Lung (tissue), 12 donors: Measurements from ENCODE around the gene P3H2. TPM values are rescaled to one million over a fixed set of nuclear protein-coding genes. Genes with fewer than 3 reads are reported as not detected.

Source experiments
- ATAC-seq: fragments of 200-7000 bp; cut with Tn5 transposase; one replicate; pipeline ENCODE4 v1.9.1; 2020; ENCODE audit warnings: moderate number of reproducible peaks; ENCODE audit not compliant: insufficient read depth, low FRiP score
- DNase-seq, 3 donors: peaks; one replicate each; pipeline ENCODE4 v3.0.0-alpha.2; 2013 to 2017
- H3K27ac ChIP-seq, 2 donors: one replicate each; pipeline ENCODE4 v1.5.1; 2013; ENCODE audit warnings: mild to moderate bottlenecking in 2 of 2, moderate library complexity in 2 of 2, control low read depth in 1 of 2, inconsistent platforms in 1 of 2, low read depth in 1 of 2, low read length in 1 of 2
- H3K27me3 ChIP-seq, 3 donors: one replicate each; pipeline ENCODE4 v1.5.1; 2013; ENCODE audit warnings: low read length in 2 of 3; ENCODE audit not compliant: control insufficient read depth in 3 of 3, insufficient read depth in 3 of 3
- H3K36me3 ChIP-seq, 4 donors: one replicate each; pipeline ENCODE4 v1.5.1; 2013; ENCODE audit warnings: low read length in 4 of 4, mild to moderate bottlenecking in 1 of 4, moderate library complexity in 1 of 4; ENCODE audit not compliant: control insufficient read depth in 4 of 4, insufficient read depth in 4 of 4
- H3K4me1 ChIP-seq, 5 donors: one replicate each; pipeline ENCODE4 v1.5.1; 2013; ENCODE audit warnings: low read length in 5 of 5, mild to moderate bottlenecking in 2 of 5, moderate library complexity in 1 of 5; ENCODE audit not compliant: control insufficient read depth in 5 of 5, insufficient read depth in 5 of 5
- H3K4me3 ChIP-seq: one replicate; pipeline ENCODE4 v1.5.1; 2013; ENCODE audit warnings: mild to moderate bottlenecking, control low read depth, moderate library complexity
- H3K9ac ChIP-seq, 2 donors: one replicate each; pipeline ENCODE4 v1.5.1; 2013; ENCODE audit warnings: low read length in 2 of 2, control low read depth in 1 of 2; ENCODE audit not compliant: insufficient read depth in 1 of 2
- H3K9me3 ChIP-seq, 4 donors: one replicate each; pipeline ENCODE4 v1.5.1; 2013; ENCODE audit warnings: low read length in 3 of 4, mild to moderate bottlenecking in 1 of 4, moderate library complexity in 1 of 4; ENCODE audit not compliant: control insufficient read depth in 4 of 4, insufficient read depth in 3 of 4
- WGBS, 2 donors: extraction: QIAGEN DNeasy Blood & Tissue Kit; methylation state at CpG; one replicate each; pipeline ENCODE4 v1.1.7; 2013; 5-methylcytosine and 5-hydroxymethylcytosine counted together
- polyA plus RNA-seq, 2 donors: library from polyadenylated mRNA; stranded (reverse); fragments of 200-250 nt; gene quantifications; one replicate each; pipeline ENCODE4 v1.2.1, GENCODE V29; 2013
- total RNA-seq, 2 donors: library from RNA; depleted of rRNA in 1 of 2; stranded (reverse); fragments of >200 nt in 1 of 2; gene quantifications; one replicate each; pipeline ENCODE4 v1.2.1, GENCODE V29; 2014 to 2021
- TF ChIP-seq, protein P1 (sequence below): IDR thresholded peaks from 2 replicates; pipeline ENCODE4 v1.5.1; 2012; ENCODE audit warnings: mild to moderate bottlenecking; ENCODE audit errors: control extremely low read depth, extremely low read depth
- donor health status: control.
- donor health status: control.
- donor health status: Bipolar disorder and iron deficiency.
- donor health status: healthy.
- donor health status: DM: yes; HTN: yes; CAD: no.

Gene P3H2
- total and polyA plus RNA-seq, 4 donors = 18.6 to 59.9 (median 40.6) TPM

DNA sequence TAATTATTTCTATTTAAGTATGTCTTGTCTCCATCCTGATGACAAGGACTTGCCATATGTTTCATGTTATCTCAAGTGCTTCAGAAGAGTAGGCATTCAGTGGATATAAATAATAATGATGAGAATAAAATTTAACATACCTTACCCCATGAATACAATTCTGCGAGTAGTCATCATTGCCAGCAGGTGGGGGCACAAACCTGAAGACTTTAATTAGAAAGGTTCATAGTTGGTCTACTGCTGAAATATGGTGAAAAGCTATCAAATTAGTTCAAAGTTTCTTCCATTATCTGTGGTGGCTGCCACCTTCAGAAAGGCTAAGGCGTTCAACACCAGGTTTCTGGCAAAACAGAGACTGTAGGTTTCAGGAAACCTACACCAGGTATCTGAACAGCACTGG, 100.9 kb downstream of the P3H2 start:
- TF ChIP-seq, protein P1, sequence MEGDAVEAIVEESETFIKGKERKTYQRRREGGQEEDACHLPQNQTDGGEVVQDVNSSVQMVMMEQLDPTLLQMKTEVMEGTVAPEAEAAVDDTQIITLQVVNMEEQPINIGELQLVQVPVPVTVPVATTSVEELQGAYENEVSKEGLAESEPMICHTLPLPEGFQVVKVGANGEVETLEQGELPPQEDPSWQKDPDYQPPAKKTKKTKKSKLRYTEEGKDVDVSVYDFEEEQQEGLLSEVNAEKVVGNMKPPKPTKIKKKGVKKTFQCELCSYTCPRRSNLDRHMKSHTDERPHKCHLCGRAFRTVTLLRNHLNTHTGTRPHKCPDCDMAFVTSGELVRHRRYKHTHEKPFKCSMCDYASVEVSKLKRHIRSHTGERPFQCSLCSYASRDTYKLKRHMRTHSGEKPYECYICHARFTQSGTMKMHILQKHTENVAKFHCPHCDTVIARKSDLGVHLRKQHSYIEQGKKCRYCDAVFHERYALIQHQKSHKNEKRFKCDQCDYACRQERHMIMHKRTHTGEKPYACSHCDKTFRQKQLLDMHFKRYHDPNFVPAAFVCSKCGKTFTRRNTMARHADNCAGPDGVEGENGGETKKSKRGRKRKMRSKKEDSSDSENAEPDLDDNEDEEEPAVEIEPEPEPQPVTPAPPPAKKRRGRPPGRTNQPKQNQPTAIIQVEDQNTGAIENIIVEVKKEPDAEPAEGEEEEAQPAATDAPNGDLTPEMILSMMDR = no peak
- 48% methylated on average over 2 of the region's 2 CpGs; no CpG with 5 or more reads in 1 of the 2 donors for WGBS, 2 donors
- Histone ChIP-seq H3K4me1 (peaks cover 0 to 3% (median 0%) of the 10 kb centered on the region in 5 donors), H3K27me3 (no peaks in the 10 kb centered on the region), H3K36me3 (no peaks in the 10 kb centered on the region), H3K4me3 (no peak overlapping the region), H3K27ac (no peak overlapping the region), H3K9me3 (no peaks in the 10 kb centered on the region), H3K9ac (no peak overlapping the region)
- DNase-seq (no peak), ATAC-seq (no peak)

- Histone ChIP-seq H3K4me1 (peaks cover 0 to 3% (median 0%) of the 10 kb centered on the region in 5 donors), H3K27ac (no peak overlapping the region), H3K9ac (no peak overlapping the region), H3K4me3 (no peak overlapping the region), H3K36me3 (no peaks in the 10 kb centered on the region), H3K9me3 (no peaks in the 10 kb centered on the region), H3K27me3 (no peaks in the 10 kb centered on the region)
- WGBS, 2 donors = 72 to 82% methylated on average over 2 of the region's 2 CpGs
- ATAC-seq (no peak), DNase-seq (no peak)
- TF ChIP-seq, protein P1 = no peak
Measured at GRCh38 chr3:190019006-190019405, 101.7 kb downstream of the P3H2 start.

GRCh38 chr3:190018460-190018859, 102.2 kb downstream of the P3H2 start:
- H3K27ac ChIP-seq = no peak overlapping the region
- H3K4me1 ChIP-seq = peaks cover 0 to 3% (median 0%) of the 10 kb centered on the region in 5 donors
- H3K4me3 ChIP-seq = no peak overlapping the region
- DNase-seq = no peak
- no peaks in the 10 kb centered on the region for H3K36me3 ChIP-seq
- no peak overlapping the region for H3K9ac ChIP-seq
- WGBS, 2 donors = 90 to 93% methylated on average over 1 of the region's 1 CpG
- TF ChIP-seq, protein P1 = no peak
- no peaks in the 10 kb centered on the region for H3K9me3 ChIP-seq
- ATAC-seq = no peak
- no peaks in the 10 kb centered on the region for H3K27me3 ChIP-seq
